ENCODE data around the gene PYCARD.
"Not testable (repeated sequence)": the region's sequence is repeated elsewhere in the genome, so short reads cannot be mapped to it uniquely, and the experiment has no call there.

PYCARD gene

GRCh38 chr16:31189412-31189778, 13.2 kb downstream of the PYCARD start:
- DNase-seq, result no peak

DNA sequence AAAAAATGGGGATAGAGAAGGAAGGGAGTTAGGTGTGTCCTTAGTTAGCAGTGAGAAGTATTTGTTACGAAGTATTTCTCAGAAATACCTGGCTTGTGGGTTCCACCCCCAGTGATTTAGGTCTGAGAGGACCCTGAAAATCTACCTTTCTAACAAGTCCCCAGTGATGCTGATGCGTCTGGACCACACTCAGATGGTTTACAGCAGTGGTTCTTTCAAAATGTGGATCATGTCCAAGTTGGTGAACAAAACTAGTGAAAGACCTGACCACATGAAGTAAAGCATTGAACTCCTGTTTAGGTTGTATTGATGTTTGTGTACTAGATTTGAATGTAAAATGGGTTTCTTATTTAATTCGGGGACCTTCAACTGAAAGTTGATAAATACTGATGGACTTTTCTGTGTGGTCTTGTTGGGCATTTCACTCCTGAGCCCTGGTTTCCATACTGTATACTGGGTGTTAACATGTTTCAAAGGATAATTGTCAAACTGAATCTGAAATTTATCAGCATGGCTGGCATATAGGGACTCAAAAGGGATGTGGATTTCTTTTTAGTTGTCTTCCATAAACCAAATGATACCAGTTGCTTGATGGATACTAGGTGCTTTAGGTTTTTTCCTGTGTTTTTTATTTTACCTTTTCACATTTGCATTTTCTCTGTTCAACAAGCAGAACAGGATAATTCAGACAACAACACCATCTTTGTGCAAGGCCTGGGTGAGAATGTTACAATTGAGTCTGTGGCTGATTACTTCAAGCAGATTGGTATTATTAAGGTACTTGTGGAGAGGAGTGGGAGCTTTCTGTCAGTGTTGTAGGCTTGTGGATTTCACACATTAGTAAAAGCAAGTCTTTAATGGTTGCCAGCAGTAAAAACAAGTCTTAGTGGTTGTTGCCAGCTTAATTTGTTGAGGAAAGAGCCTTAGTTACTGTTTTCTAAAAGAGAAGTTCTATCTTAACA, 13.8 kb downstream of the PYCARD start:
- no peak for DNase-seq

- no peak for DNase-seq
Observed at GRCh38 chr16:31187808-31188189, 14.8 kb downstream of the PYCARD start.

GRCh38 chr16:31186930-31187807, 15.4 kb downstream of the PYCARD start:
- DNase-seq, result no peak

DNA sequence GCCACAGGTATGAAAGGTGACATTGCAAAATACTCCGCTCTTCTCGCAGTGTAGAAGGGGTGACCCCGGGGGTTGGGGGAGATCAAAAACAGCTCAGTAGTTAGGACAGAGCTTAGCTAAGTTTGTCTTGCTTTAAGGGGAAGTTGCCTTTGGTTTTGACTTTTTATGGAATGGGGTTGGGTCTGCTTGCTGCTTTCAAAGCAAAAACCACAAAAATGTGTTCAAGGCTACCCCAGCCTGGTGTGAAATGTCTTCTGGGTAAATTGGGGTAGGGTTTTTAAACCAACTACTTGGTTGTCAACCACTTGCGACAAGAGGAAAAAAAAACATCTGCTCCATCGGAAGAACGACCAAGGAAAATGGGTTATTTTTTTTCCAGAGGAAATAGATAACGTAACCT, 16.4 kb downstream of the PYCARD start:
- DNase-seq, result no peak

GRCh38 chr16:31185339-31185738, 17.2 kb downstream of the PYCARD start:
- no peak for DNase-seq

GRCh38 chr16:31184888-31185287, 17.7 kb downstream of the PYCARD start:
- DNase-seq, result no peak

GRCh38 chr16:31183432-31184428, 18.8 kb downstream of the PYCARD start:
- no peak for DNase-seq

GRCh38 chr16:31182391-31182790, 20.2 kb downstream of the PYCARD start:
- DNase-seq, result no peak

- DNase-seq, result no peak
Observed at GRCh38 chr16:31181102-31181830, 21.3 kb downstream of the PYCARD start.

- DNase-seq, result peak; percentile 60
Observed at GRCh38 chr16:31179747-31180459, 22.7 kb downstream of the PYCARD start, which contains the start of gene FUS. Gene FUS, plus strand, starts transcription at chr16:31180139. Its CDS starts 76 bp downstream, at chr16:31180215.

- no peak for DNase-seq
Observed at GRCh38 chr16:31179219-31179746, 23.3 kb downstream of the PYCARD start.

DNA sequence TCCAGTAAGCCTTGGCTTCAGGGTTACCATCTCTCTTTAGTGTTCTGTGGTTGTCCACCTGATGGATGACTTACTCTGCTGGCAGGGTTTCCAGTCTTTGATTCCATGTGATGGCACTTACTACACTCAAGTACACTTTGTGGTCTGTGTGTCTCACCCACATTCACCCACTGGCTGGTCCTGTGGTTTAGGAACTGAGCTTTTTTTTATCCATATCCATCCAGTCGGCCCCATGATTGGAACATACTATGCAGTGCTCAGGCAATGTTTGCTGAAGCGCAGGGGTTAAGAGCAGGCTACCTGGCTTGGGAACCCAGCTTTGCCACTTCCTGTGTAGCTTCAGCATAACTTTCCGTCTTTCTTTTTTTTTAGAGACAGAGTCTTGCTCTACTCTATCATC, 25.4 kb downstream of the PYCARD start:
- peak; percentile 97 for DNase-seq

GRCh38 chr16:31170048-31170447, 32.5 kb downstream of the PYCARD start:
- not testable (repeated sequence) for DNase-seq

GRCh38 chr16:31168848-31169247, 33.7 kb downstream of the PYCARD start:
- no peak for DNase-seq

GRCh38 chr16:31167315-31167714, 35.2 kb downstream of the PYCARD start:
- no peak for DNase-seq

- no peak for DNase-seq
Observed at GRCh38 chr16:31157136-31157535, 45.4 kb downstream of the PYCARD start.

Measured in DMS79 (cell line).